Left ventricle myocardium inferior (tissue), 1 donor: Measurements from ENCODE around the gene SEBOX. TPM values are rescaled to one million over a fixed set of nuclear protein-coding genes. Genes with fewer than 3 reads are reported as not detected.
A peak's percentile ranks its signal among the peaks of the same experiment; 100 is the strongest.

Experiments used
- DNase-seq: peaks from one replicate; pipeline ENCODE4 v3.0.0-alpha.2; 2020
- H3K27ac ChIP-seq: fragments of 200-600 bp; replicated peaks from 2 replicates; pipeline ENCODE4 v1.8.0; 2021
- H3K27me3 ChIP-seq: fragments of 200-600 bp; 2 replicates; pipeline ENCODE4 v1.8.0; 2021; ENCODE audit warnings: low read depth
- H3K36me3 ChIP-seq: fragments of 200-600 bp; 2 replicates; pipeline ENCODE4 v1.8.0; 2021
- H3K4me1 ChIP-seq: fragments of 200-600 bp; 2 replicates; pipeline ENCODE4 v1.8.0; 2021
- H3K4me3 ChIP-seq: fragments of 200-600 bp; 2 replicates; pipeline ENCODE4 v1.8.0; 2021; ENCODE audit warnings: mild to moderate bottlenecking, moderate library complexity
- H3K9me3 ChIP-seq: fragments of 200-600 bp; replicated peaks from 2 replicates; pipeline ENCODE4 v1.8.0; 2021
- intact Hi-C: fragments of 100-400 bp; cut with micrococcal nuclease; formaldehyde crosslinking; loops from one replicate; pipeline ENCODE4 v1.11.0; 2022
- total RNA-seq: library from RNA; stranded (reverse); fragmentation: NEBNext Ultra II Directional; extraction: Animal tissue kit (Norgen Biotek cat#: 25700); gene quantifications from one replicate; pipeline ENCODE4 v1.2.1, GENCODE V29; 2021
- TF ChIP-seq, protein P1 (sequence below): fragments of 200-600 bp; IDR thresholded peaks from 2 replicates; pipeline ENCODE4 v1.8.0; 2021; ENCODE audit warnings: antibody characterized with exemption, mild to moderate bottlenecking, borderline replicate concordance
- donor health status: DM: no; HTN: yes; CAD: no; lungs with severe emphysema.

Gene SEBOX
- total RNA-seq, 1 donor from 2014 or later = not detected

DNA sequence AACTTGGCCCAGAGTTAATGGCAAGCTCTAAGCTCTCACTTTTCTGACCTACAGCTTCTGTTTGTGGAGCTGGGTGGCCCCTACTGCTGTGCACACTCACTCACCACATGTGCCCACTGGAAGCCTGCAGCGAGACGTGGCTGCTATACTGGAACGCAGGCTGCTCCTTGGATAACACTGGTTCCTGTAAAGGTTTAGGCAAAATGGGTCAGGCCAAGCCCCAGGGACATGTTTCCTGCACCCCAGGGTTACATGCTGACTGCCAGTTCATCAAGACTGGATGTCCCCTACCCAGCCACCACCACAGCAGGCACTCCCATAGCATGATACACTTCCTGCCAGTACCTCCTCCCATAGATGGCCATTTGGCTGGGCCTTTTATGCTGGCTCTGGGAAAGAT, 16.0 kb downstream of the SEBOX start:
- Histone ChIP-seq H3K27me3 (no peaks in the 10 kb centered on the region), H3K27ac (no peak overlapping the region), H3K4me1 (peaks cover 62% of the 10 kb centered on the region), H3K4me3 (no peak overlapping the region), H3K36me3 (peaks cover 98% of the 10 kb centered on the region), H3K9me3 (no peaks in the 10 kb centered on the region)
- TF ChIP-seq, protein P1, sequence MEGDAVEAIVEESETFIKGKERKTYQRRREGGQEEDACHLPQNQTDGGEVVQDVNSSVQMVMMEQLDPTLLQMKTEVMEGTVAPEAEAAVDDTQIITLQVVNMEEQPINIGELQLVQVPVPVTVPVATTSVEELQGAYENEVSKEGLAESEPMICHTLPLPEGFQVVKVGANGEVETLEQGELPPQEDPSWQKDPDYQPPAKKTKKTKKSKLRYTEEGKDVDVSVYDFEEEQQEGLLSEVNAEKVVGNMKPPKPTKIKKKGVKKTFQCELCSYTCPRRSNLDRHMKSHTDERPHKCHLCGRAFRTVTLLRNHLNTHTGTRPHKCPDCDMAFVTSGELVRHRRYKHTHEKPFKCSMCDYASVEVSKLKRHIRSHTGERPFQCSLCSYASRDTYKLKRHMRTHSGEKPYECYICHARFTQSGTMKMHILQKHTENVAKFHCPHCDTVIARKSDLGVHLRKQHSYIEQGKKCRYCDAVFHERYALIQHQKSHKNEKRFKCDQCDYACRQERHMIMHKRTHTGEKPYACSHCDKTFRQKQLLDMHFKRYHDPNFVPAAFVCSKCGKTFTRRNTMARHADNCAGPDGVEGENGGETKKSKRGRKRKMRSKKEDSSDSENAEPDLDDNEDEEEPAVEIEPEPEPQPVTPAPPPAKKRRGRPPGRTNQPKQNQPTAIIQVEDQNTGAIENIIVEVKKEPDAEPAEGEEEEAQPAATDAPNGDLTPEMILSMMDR = no peak
- intact Hi-C loops = no loop called here
- no peak for DNase-seq

DNA sequence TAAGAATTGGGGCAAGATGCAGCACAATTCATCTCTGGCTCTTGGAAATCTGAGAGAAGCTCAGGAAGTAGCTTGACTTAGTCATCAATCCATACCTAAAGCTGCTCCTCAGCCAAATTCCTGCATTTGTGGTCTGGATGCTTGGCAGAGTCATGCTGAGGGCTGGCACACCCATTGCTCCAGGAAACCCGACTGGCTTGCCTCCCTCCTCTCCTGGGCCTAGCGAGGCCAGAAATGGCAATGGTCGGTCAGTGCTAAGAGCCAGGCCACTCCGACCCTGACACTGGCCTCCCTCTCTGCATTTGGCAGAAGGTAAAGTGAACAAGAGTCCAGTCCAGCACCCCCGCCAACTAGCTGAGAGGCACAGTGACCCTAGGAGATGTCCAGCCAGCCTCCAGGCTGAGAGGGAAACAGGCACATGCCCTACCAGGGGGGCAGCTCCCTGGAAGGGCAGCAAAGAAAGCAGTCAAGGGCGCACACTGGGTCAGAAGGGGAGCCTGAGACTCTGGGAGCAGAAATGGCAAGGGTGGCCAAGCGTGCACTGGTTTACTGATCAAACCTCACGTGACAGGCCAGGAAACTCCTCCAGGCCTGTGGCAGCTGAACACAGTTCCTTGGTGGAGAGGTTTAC, 17.6 kb downstream of the SEBOX start:
- DNase-seq = no peak
- Histone ChIP-seq H3K36me3 (peaks cover 98% of the 10 kb centered on the region), H3K27ac (peak overlapping the region; percentile 44), H3K27me3 (no peaks in the 10 kb centered on the region), H3K4me3 (no peak overlapping the region), H3K9me3 (no peaks in the 10 kb centered on the region), H3K4me1 (peaks cover 71% of the 10 kb centered on the region)
- TF ChIP-seq, protein P1 = no peak
- intact Hi-C loops = no loop called here

DNA sequence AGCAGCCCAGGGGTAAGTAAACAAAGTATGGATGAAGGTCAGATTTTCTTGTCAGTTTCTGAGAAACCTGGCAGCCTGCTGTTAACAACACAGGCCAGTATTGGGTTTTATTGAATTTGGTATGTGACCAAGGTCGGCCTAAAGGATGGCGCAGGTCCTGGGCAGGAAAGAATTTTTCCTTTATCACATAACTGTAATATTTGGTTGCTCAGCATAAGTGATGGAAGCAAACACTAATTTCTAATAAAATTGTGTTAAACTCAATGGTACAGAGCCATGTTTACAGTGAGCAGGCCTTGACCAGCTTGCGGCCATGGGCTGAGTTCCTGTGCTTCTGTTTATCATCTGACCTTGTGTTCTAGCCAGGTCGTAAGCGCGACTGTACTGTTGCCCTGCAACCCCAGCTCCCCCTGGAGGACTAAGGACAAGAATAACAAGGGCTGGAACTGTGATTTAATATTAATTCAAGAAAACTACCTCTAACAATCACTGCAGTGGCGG, 18.2 kb downstream of the SEBOX start:
- peaks cover 70% of the 10 kb centered on the region for H3K4me1 ChIP-seq
- H3K4me3 ChIP-seq = no peak overlapping the region
- H3K36me3 ChIP-seq = peaks cover 98% of the 10 kb centered on the region
- peak overlapping the region; percentile 44 for H3K27ac ChIP-seq
- no peaks in the 10 kb centered on the region for H3K9me3 ChIP-seq
- no peaks in the 10 kb centered on the region for H3K27me3 ChIP-seq
- intact Hi-C loops = no loop called here
- no peak for DNase-seq
- TF ChIP-seq, protein P1 = peak; percentile 55

DNA sequence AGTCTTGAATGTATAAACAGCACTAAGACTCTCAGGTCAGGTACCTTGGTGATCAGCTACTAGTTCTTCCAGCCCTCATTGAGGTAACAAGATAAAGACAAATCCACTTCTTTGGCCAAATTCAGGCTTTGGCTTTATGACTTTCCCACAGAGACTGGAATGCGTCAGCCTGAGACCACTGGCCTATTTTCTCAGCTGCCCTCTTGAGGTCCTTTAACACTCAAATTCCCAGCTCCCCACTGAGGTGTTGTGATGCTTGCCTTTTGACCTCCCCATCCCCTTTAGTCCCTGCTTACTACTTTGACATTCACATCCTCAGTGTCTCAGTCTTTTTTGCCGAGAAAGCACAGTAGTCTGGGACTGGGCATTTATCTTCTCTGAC, 18.8 kb downstream of the SEBOX start:
- Histone ChIP-seq H3K4me1 (peaks cover 65% of the 10 kb centered on the region), H3K36me3 (peaks cover 98% of the 10 kb centered on the region)
- intact Hi-C loops = no loop called here

DNA sequence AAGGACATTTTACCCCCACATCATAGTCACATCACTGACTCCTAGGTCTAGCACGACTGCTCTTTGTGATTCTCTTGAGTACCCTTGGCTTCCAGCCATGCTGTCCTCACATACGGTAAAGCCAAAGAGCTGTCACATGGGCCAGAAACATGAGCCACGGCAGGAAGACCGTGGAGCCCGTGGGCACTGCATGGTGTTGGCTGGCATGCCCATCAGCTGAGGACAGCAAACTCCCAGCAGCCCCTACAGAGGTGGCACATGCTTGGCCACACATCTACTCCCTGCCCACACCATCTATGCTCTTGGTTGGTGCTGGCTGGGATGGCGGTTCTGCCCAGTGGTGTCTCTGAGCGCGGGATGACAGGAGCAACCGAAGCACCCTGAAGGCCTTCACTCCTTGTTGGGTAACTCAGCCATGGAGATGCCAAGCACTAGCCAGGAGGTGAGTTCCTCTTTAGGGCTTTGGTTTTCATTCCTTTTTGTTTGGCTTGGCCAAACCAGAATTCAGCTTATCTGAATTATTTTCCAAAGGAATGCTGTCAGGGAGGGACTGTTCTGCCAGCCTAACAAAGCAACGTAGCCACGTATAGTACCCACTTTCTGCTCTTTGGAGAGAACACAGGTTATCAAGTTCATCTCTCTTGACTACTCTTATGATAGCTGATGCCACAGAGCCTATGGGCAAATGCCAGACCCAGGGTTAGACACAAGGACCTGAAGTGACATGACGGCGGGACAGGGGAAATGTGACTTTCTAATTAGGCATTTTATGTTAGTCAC, 19.4 kb downstream of the SEBOX start:
- H3K36me3 ChIP-seq = peaks cover 98% of the 10 kb centered on the region
- peak overlapping the region; percentile 44 for H3K27ac ChIP-seq
- intact Hi-C loops = no loop called here
- DNase-seq = peak; percentile 51
- TF ChIP-seq, protein P1 = no peak
- H3K4me3 ChIP-seq = no peak overlapping the region
- H3K27me3 ChIP-seq = no peaks in the 10 kb centered on the region
- H3K4me1 ChIP-seq = peaks cover 69% of the 10 kb centered on the region
- H3K9me3 ChIP-seq = no peaks in the 10 kb centered on the region

More for the DNA sequence above, 18.8 kb downstream of the SEBOX start:
- Histone ChIP-seq H3K4me3 (no peak overlapping the region), H3K9me3 (no peaks in the 10 kb centered on the region), H3K27me3 (no peaks in the 10 kb centered on the region), H3K27ac (peak overlapping the region; percentile 44)
- no peak for DNase-seq
- TF ChIP-seq, protein P1 = no peak
